Heart right ventricle (tissue), 16 donors: ENCODE measurements around the gene TRAK2. TPM values are rescaled to one million over a fixed set of nuclear protein-coding genes. Genes with fewer than 3 reads are reported as not detected.

Experiments used
- ATAC-seq, 8 donors: fragments of 200-7000 bp; cut with Tn5 transposase; one replicate each; pipeline ENCODE4 v1.9.1; 2020; ENCODE audit warnings: mild to moderate bottlenecking in 8 of 8, moderate library complexity in 8 of 8, moderate number of reproducible peaks in 1 of 8
- DNase-seq, 2 donors: peaks; one replicate each; pipeline ENCODE4 v3.0.0-alpha.2; 2020
- H3K27ac ChIP-seq, 10 donors: fragments of 200-600 bp; sonication (generic) in 2 of 10; one replicate each; pipeline versions ENCODE4 v1.5.0 to v1.8.0; 2020 to 2022; ENCODE audit warnings: mild to moderate bottlenecking in 3 of 10
- H3K27me3 ChIP-seq, 7 donors: fragments of 200-600 bp; one replicate each; pipeline ENCODE4 v1.8.0; 2021 to 2022; ENCODE audit warnings: mild to moderate bottlenecking in 2 of 7
- H3K36me3 ChIP-seq, 9 donors: fragments of 200-600 bp; sonication (generic) in 1 of 9; one replicate each; pipeline versions ENCODE4 v1.5.0 to v1.8.0; 2020 to 2022; ENCODE audit warnings: mild to moderate bottlenecking in 2 of 9
- H3K4me1 ChIP-seq, 9 donors: fragments of 200-600 bp; sonication (generic) in 1 of 9; one replicate each; pipeline versions ENCODE4 v1.5.0 to v1.8.0; 2020 to 2022; ENCODE audit warnings: mild to moderate bottlenecking in 4 of 9
- H3K4me3 ChIP-seq, 10 donors: fragments of 200-600 bp; sonication (generic) in 2 of 10; one replicate each; pipeline versions ENCODE4 v1.5.0 to v1.8.0; 2020 to 2022; ENCODE audit warnings: mild to moderate bottlenecking in 7 of 10, moderate library complexity in 2 of 10
- H3K9me3 ChIP-seq, 11 donors: fragments of 200-600 bp in 10 of 11; sonication (generic) in 2 of 11; one replicate each; pipeline versions ENCODE4 v1.5.0 to v1.8.0; 2013 to 2022; ENCODE audit warnings: mild to moderate bottlenecking in 2 of 11, control low read depth in 1 of 11, moderate library complexity in 1 of 11
- CTCF ChIP-seq, 9 donors: fragments of 200-600 bp; sonication (generic) in 2 of 9; IDR thresholded peaks; one replicate each; pipeline versions ENCODE4 v1.5.0 to v1.8.0; 2021 to 2022; ENCODE audit warnings: antibody characterized with exemption in 9 of 9, mild to moderate bottlenecking in 5 of 9, moderate library complexity in 1 of 9
- WGBS, 2 donors: extraction: QIAGEN DNeasy Blood & Tissue Kit; methylation state at CpG; one replicate each; pipeline ENCODE4 v1.1.7; 2013; ENCODE audit warnings: inconsistent platforms in 1 of 2; 5-methylcytosine and 5-hydroxymethylcytosine counted together
- intact Hi-C, 10 donors: fragments of 100-400 bp; cut with DNase I; formaldehyde crosslinking; loops; one replicate each; pipeline versions ENCODE4 v1.11.1 to v1.14.2; 2022
- polyA plus RNA-seq, 2 donors: library from polyadenylated mRNA; stranded (reverse); fragments of 200-250 nt; gene quantifications; one replicate each; pipeline ENCODE4 v1.2.3, GENCODE V29; 2013
- total RNA-seq, 10 donors: library from RNA; stranded (reverse); fragmentation: NEBNext Ultra II Directional in 3 of 10; extraction: Animal tissue kit (Norgen Biotek cat#: 25700) in 3 of 10; gene quantifications; one replicate each; pipeline versions ENCODE4 v1.2.1 to v1.2.4, GENCODE V29; 2021 to 2023
- donor health status: Arrhythmogenic right ventricular cardiomyopathy.
- donor health status: ischemic (EF 13 %, LVEDD 7.1; RV severe dilation, severe dysfunction).
- donor health status: healthy with polysubstance abuse.
- donor health status: DM: no; HTN: yes; CAD: no.
- donor health status: DM: no; HTN: no; CAD: no.
- donor health status: ischemic (EF 25% LVEDD 6.9; RV normal size, moderate dysfunction).
- donor health status: ischemic (EF 25% LVEDD 5.7; RV mildly dilated, moderate dysfunction).
- donor health status: healthy.
- donor health status: DM: yes; HTN: yes; CAD: no.
- donor health status: Ischemic cardiomyopathy.
- donor health status: ischemic (EF 35%, LVEDD 5.7; RV mildly dilated, moderate dysfunction).
- donor health status: nonischemic (EF 11% LVEDD 7.7; RV severe dilation, severe dysfunction).
- donor health status: DM: yes; HTN: yes; CAD: no.
- donor health status: PGD.
- donor health status: ischemic (EF 29% LVEDD 5.4; RV normal size, mild dysfunction).
- donor health status: nonischemic (EF 23%, LVEDD 6.1; RV moderate dilation, normal function).

TRAK2 gene
- total and polyA plus RNA-seq, 12 donors: 16.6 to 190 (median 166) TPM

GRCh38 chr2:201411421-201411820 is 39.8 kb downstream of the TRAK2 start:
- ATAC-seq: peak in 1 of 8 donors; percentile 30
- H3K27me3 ChIP-seq: no peaks in the 10 kb centered on the region
- DNase-seq: no peak
- H3K9me3 ChIP-seq: no peaks in the 10 kb centered on the region
- H3K4me1 ChIP-seq: peaks cover 5 to 95% (median 60%) of the 10 kb centered on the region in 9 donors
- no peaks in the 10 kb centered on the region for H3K36me3 ChIP-seq
- H3K4me3 ChIP-seq: no peak overlapping the region
- intact Hi-C loops: loop anchor here in 2 of 10 donors (5.0 kb wide), 1 partner anchor 41 kb away; the partner anchor contains the start of genes STRADB (in 2 of the 2) and TRAK2 (in 2 of the 2)
- no peak for TF ChIP-seq CTCF (IDR thresholded peaks at IDR 0.05)
- peak overlapping the region in 6 of 10 donors; percentile 6 to 90 (median 60) for H3K27ac ChIP-seq

DNA sequence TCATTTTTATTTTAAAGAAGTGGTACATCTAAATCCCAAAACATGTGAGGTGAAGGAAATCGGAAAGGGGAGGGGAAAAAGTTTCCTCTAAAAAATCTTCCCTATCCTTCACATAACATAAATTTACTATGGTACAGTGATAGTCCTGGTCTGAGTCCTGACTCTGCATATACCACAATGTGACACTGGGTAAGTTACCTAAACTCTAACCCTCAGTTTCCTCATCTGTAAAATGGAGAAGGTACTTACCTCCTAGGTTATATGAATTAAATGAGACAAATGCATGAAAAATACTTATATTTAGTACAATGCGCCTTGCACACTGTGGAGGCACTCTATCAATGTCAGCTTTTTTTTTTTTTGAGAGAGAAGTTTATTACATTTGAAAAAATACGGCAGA is 42.3 kb downstream of the TRAK2 start:
- Histone ChIP-seq H3K27ac (peak overlapping the region in 4 of 10 donors; percentile 22 to 90 (median 60)), H3K4me1 (peaks cover 5 to 95% (median 57%) of the 10 kb centered on the region in 9 donors), H3K4me3 (no peak overlapping the region), H3K36me3 (peaks cover 0 to 10% (median 0%) of the 10 kb centered on the region in 9 donors), H3K27me3 (no peaks in the 10 kb centered on the region), H3K9me3 (no peaks in the 10 kb centered on the region)
- no peak for ATAC-seq
- no peak for DNase-seq
- no peak for TF ChIP-seq CTCF (IDR thresholded peaks at IDR 0.05)
- intact Hi-C loops: loop anchor here in 1 of 10 donors (10.0 kb wide), 1 partner anchor 236 kb away; the partner anchor contains the start of gene TMEM237
- 95 to 100% methylated on average over 3 of the region's 3 CpGs for WGBS, 2 donors

DNA sequence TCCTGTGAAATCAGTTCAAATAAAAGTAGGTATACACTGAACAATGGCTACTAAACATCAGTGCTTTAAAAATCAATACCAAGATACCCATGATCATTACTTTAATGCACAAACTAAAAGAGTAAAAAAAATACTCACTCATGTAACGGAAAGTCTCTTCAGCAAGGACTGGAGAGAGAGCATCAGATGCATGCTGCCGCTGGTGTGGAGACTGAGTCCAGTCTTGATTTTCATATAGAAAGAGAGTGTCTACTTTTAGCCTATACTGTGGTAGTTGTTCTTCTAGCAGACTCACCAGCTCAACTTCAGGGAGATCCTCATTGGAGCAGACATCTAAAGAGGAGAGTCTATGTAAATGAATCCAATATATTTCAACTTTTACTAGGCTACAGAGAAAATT is 44.0 kb downstream of the TRAK2 start:
- intact Hi-C loops: loop anchor here in 1 of 10 donors (2.0 to 10.0 kb wide), 2 partner anchors 44 to 238 kb away; partner anchors contain the start of genes STRADB, TMEM237 and TRAK2
- WGBS, 2 donors: 80 to 82% methylated on average over 2 of the region's 2 CpGs

More for the DNA sequence above, 44.0 kb downstream of the TRAK2 start:
- H3K4me1 ChIP-seq: peaks cover 0 to 95% (median 59%) of the 10 kb centered on the region in 9 donors
- no peak for TF ChIP-seq CTCF (IDR thresholded peaks at IDR 0.05)
- H3K27me3 ChIP-seq: no peaks in the 10 kb centered on the region
- ATAC-seq (peak in 3 of 8 donors; percentile 21 to 60 (median 28)), DNase-seq (no peak)
- peak overlapping the region in 9 of 10 donors; percentile 6 to 40 (median 30) for H3K4me3 ChIP-seq
- peak overlapping the region; percentile 13 to 87 (median 73) for H3K27ac ChIP-seq
- no peaks in the 10 kb centered on the region for H3K9me3 ChIP-seq
- peaks cover 0 to 10% (median 0%) of the 10 kb centered on the region in 9 donors for H3K36me3 ChIP-seq
